Hepatocyte (in vitro differentiated cells): ENCODE results near the gene RASAL1. TPM values are rescaled to one million over a fixed set of nuclear protein-coding genes. Genes with fewer than 3 reads are reported as not detected.

Experiments
- DNase-seq: peaks from one replicate; pipeline ENCODE4 v3.0.0-alpha.2; 2016; ENCODE audit warnings: low spot score
- H2AFZ ChIP-seq: fragments of 200-600 bp; sonication (generic); 2 replicates; pipeline ENCODE4 v1.6.0; 2016; ENCODE audit warnings: antibody characterized with exemption, mild to moderate bottlenecking
- H3K27ac ChIP-seq: fragments of 200-600 bp; sonication (generic); 2 replicates; pipeline ENCODE4 v1.5.1; 2016; ENCODE audit warnings: mild to moderate bottlenecking
- H3K27me3 ChIP-seq: fragments of 200-600 bp; sonication (generic); 2 replicates; pipeline ENCODE4 v1.6.1; 2016
- H3K36me3 ChIP-seq: fragments of 200-600 bp; sonication (generic); replicated peaks from 2 replicates; pipeline ENCODE4 v1.5.1; 2016; ENCODE audit warnings: low read depth; ENCODE audit not compliant: insufficient read depth
- H3K4me1 ChIP-seq: fragments of 200-600 bp; sonication (generic); 2 replicates; pipeline ENCODE4 v1.5.1; 2016; ENCODE audit warnings: mild to moderate bottlenecking, moderate library complexity; ENCODE audit not compliant: insufficient read depth
- H3K4me2 ChIP-seq: fragments of 200-600 bp; sonication (generic); 2 replicates; pipeline ENCODE4 v1.6.0; 2016
- H3K4me3 ChIP-seq: fragments of 200-600 bp; sonication (generic); 2 replicates; pipeline ENCODE4 v1.5.1; 2016; ENCODE audit warnings: mild to moderate bottlenecking
- H3K79me2 ChIP-seq: fragments of 200-600 bp; sonication (generic); 2 replicates; pipeline ENCODE4 v1.6.0; 2017; ENCODE audit warnings: mild to moderate bottlenecking
- H3K9me2 ChIP-seq: fragments of 200-600 bp; sonication (generic); replicated peaks from 2 replicates; pipeline ENCODE4 v1.6.0; 2017; ENCODE audit warnings: mild to moderate bottlenecking; ENCODE audit not compliant: insufficient read depth
- H3K9me3 ChIP-seq: fragments of 200-600 bp; sonication (generic); 2 replicates; pipeline ENCODE4 v1.5.1; 2016; ENCODE audit warnings: low read depth, mild to moderate bottlenecking
- H4K20me1 ChIP-seq: fragments of 200-600 bp; sonication (generic); 2 replicates; pipeline ENCODE4 v1.6.0; 2016; ENCODE audit warnings: mild to moderate bottlenecking; ENCODE audit not compliant: insufficient read depth, poor library complexity, severe bottlenecking
- EZH2 ChIP-seq: fragments of 200-600 bp; sonication (generic); IDR thresholded peaks from 2 replicates; pipeline ENCODE4 v1.6.1; 2016; ENCODE audit warnings: antibody characterized with exemption, mild to moderate bottlenecking, borderline replicate concordance
- EZH2phosphoT487 ChIP-seq: fragments of 200-600 bp; sonication (generic); IDR thresholded peaks from one replicate; pipeline ENCODE4 v1.6.1; 2018; ENCODE audit warnings: antibody characterized with exemption, mild to moderate bottlenecking, low read depth, moderate library complexity; ENCODE audit not compliant: unreplicated experiment, severe bottlenecking
- WGBS: methylation state at CpG from one replicate; pipeline ENCODE4 v1.1.6; 2016; ENCODE audit warnings: low lambda C conversion rate; ENCODE audit errors: missing lambda C conversion rate; 5-methylcytosine and 5-hydroxymethylcytosine counted together
- polyA plus RNA-seq: library from polyadenylated mRNA; unstranded; fragments of >200 nt; fragmentation: Nextera tagmentation; extraction: Ambion mirVana; gene quantifications from 2 replicates; pipeline ENCODE4 v1.2.1, GENCODE V29; 2016
- total RNA-seq: library from RNA; depleted of rRNA; stranded (reverse); fragments of >200 nt; gene quantifications from 2 replicates; pipeline ENCODE4 v1.2.3, GENCODE V29; 2014
- TF ChIP-seq, protein P1 (sequence below): fragments of 200-600 bp; sonication (generic); IDR thresholded peaks from 2 replicates; pipeline ENCODE4 v1.5.1; 2016; ENCODE audit warnings: antibody characterized with exemption, mild to moderate bottlenecking; ENCODE audit not compliant: poor library complexity

The RASAL1 gene
- total and polyA plus RNA-seq, 2 experiments from 2014 or later: 0.74 TPM; not detected in 1

DNA sequence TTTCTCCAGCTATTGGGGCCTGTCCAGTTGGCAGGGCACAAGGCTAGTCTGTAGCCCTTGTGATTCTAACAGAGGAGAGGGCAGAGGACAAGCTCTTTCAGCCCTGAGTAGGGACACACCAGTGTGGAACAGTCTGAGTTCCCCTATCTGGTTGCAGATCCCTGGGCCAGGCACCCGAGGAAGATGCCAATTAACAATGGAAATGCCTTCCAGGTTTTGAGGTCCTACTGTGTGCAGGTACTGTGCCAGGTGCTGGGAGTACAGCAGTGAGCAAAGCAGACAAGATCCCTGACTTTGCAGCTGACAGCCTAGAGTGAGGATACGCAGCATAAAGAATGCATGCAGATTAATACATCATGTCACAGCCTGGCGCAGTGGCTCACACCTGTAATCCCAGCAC, 62.0 kb downstream of the RASAL1 start:
- peaks cover 37% of the 10 kb centered on the region for H3K27me3 ChIP-seq
- no peaks in the 10 kb centered on the region for H3K9me2 ChIP-seq
- no peaks in the 10 kb centered on the region for H3K79me2 ChIP-seq
- no peaks in the 10 kb centered on the region for H3K36me3 ChIP-seq
- 83% methylated on average over 3 of the region's 3 CpGs for WGBS
- H2AFZ ChIP-seq: no peak overlapping the region
- no peak overlapping the region for H3K4me2 ChIP-seq
- H4K20me1 ChIP-seq: no peaks in the 10 kb centered on the region
- no peak overlapping the region for H3K27ac ChIP-seq
- TF ChIP-seq, protein P1, sequence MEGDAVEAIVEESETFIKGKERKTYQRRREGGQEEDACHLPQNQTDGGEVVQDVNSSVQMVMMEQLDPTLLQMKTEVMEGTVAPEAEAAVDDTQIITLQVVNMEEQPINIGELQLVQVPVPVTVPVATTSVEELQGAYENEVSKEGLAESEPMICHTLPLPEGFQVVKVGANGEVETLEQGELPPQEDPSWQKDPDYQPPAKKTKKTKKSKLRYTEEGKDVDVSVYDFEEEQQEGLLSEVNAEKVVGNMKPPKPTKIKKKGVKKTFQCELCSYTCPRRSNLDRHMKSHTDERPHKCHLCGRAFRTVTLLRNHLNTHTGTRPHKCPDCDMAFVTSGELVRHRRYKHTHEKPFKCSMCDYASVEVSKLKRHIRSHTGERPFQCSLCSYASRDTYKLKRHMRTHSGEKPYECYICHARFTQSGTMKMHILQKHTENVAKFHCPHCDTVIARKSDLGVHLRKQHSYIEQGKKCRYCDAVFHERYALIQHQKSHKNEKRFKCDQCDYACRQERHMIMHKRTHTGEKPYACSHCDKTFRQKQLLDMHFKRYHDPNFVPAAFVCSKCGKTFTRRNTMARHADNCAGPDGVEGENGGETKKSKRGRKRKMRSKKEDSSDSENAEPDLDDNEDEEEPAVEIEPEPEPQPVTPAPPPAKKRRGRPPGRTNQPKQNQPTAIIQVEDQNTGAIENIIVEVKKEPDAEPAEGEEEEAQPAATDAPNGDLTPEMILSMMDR: no peak
- no peak for TF ChIP-seq EZH2phosphoT487
- TF ChIP-seq EZH2: no peak
- no peaks in the 10 kb centered on the region for H3K4me1 ChIP-seq
- no peak for DNase-seq
- H3K4me3 ChIP-seq: no peak overlapping the region
- H3K9me3 ChIP-seq: no peaks in the 10 kb centered on the region

DNA sequence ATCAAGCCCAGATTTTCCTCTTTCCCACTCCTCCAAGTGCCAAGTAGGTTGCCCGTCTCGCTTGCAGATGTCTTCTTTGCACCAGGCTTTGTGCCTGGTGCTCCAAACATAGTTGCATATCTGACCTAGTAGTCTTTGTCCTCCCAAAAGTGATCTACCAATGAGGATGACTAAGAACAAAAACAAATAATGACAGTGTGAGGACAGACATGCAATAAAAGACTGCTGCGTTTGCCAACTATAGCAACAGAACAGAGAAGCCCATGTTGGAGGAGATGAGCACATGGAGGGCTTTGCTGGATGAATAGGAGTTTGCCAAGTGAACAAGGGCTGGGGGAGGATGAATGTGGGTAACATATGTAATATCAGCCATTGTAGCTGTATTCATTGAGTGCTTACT, 63.4 kb downstream of the RASAL1 start:
- Histone ChIP-seq H3K79me2 (no peaks in the 10 kb centered on the region), H2AFZ (no peak overlapping the region), H3K4me1 (no peaks in the 10 kb centered on the region), H3K9me3 (no peaks in the 10 kb centered on the region), H3K4me3 (no peak overlapping the region), H4K20me1 (no peaks in the 10 kb centered on the region), H3K36me3 (no peaks in the 10 kb centered on the region), H3K27ac (no peak overlapping the region), H3K4me2 (no peak overlapping the region), H3K9me2 (no peaks in the 10 kb centered on the region), H3K27me3 (peaks cover 24% of the 10 kb centered on the region)
- 74% methylated on average over 3 of the region's 3 CpGs for WGBS
- TF ChIP-seq EZH2: no peak
- DNase-seq: no peak

DNA sequence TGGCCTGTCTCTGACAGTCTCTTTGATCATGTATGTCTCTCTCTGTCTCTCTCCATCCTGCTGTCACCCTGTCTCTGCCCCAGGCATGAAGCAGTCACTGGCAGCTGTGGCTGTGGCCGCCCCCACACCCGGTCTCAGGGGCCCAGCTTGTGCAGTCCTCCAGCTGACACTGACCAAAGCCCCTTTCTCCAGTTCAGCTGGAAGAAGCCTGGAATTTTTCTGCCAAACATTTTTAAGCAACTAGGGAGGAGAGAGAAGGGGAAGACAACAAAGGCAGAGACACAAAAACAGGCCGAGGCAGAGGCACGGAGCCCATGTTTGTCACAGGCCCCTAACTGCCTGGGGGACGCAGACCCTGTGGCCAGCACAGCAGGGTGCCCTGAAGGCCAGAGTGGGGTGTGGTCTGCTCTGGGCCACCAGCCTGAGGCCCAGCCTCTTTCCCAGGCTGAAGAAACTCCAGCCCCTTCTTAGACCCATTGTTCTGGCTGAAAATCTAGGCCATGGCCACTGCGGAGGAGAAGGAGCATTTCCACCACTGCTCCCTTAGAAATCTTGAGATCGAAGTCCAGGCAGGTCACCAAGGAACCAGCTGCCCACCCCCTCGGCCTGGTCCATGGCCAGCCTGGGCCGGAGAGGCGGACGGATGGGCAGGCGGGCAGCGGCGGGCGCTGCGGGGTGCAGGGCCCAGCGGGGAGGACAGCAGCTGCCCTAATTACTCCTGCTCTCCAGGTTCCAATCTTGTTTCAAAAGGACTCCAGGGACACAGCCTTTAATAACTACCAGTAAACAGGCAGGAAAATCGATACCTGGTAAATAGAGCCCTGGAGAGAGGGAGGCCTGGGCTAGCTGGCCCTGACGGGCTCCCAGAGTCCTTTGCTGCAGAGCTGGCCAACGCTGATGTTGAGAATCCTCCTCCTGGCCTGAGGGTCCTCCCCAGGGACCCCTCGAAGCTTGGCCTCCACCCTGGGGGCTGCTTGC, 64.1 kb downstream of the RASAL1 start:
- no peaks in the 10 kb centered on the region for H3K9me3 ChIP-seq
- no peaks in the 10 kb centered on the region for H3K4me1 ChIP-seq
- H3K27ac ChIP-seq: no peak overlapping the region
- no peak overlapping the region for H3K4me3 ChIP-seq
- 77% methylated on average over 21 of the region's 21 CpGs for WGBS
- TF ChIP-seq, protein P1: no peak
- TF ChIP-seq EZH2phosphoT487 (no peak), EZH2 (no peak)
- H3K4me2 ChIP-seq: no peak overlapping the region
- peaks cover 17% of the 10 kb centered on the region for H3K27me3 ChIP-seq
- H4K20me1 ChIP-seq: no peaks in the 10 kb centered on the region
- no peak for DNase-seq
- H3K36me3 ChIP-seq: no peaks in the 10 kb centered on the region
- no peaks in the 10 kb centered on the region for H3K79me2 ChIP-seq
- no peaks in the 10 kb centered on the region for H3K9me2 ChIP-seq
- no peak overlapping the region for H2AFZ ChIP-seq

DNA sequence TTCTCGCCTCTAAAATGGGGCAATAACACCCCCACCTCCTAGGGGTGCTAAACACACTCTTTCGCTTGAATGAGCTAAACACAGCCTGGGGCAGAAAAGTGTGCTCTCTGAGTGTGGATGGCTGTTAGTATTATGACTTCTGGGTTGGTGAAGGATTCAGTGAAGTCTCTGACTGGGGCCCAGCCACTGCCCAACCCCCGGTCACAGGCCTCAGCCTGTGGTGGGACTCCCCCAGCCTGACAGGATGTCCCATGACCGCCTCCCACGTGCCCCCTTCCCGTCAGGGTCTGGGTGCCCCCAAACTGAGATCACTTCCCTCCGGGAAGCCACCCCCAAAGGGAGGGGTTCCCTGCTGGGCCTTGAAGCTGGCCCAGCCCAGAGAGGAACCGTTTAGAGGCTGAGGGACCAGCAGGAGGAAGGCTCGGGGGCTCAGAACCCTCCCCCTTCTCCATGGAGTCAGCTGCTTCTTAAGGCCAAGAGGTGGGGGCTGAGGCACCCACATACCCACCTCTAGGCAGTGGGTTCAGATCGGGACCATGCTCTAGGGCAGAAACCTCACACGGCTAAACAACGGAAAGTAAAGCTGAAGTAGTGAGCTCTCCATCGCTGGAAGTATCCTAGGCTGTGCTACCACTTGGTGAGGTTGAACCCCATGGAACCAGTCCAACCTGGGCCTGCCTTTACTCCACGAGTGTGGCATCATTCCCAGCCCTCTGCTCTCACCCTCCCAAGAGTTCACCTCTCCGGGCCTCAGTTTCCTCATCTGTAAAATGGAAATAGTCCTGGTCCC, 65.2 kb downstream of the RASAL1 start:
- no peak for DNase-seq

More for the DNA sequence above, 65.2 kb downstream of the RASAL1 start:
- H3K4me3 ChIP-seq: no peak overlapping the region
- no peak overlapping the region for H3K27ac ChIP-seq
- H3K4me1 ChIP-seq: no peaks in the 10 kb centered on the region
- 87% methylated on average over 15 of the region's 15 CpGs for WGBS
- H4K20me1 ChIP-seq: no peaks in the 10 kb centered on the region
- no peaks in the 10 kb centered on the region for H3K9me2 ChIP-seq
- no peaks in the 10 kb centered on the region for H3K79me2 ChIP-seq
- H3K36me3 ChIP-seq: no peaks in the 10 kb centered on the region
- TF ChIP-seq EZH2phosphoT487 (no peak), EZH2 (no peak)
- TF ChIP-seq, protein P1: no peak
- H3K4me2 ChIP-seq: no peak overlapping the region
- peaks cover 6% of the 10 kb centered on the region for H3K27me3 ChIP-seq
- no peak overlapping the region for H2AFZ ChIP-seq
- no peaks in the 10 kb centered on the region for H3K9me3 ChIP-seq
